Sigmoid colon (tissue), 7 donors: ENCODE data around the gene SMURF2. TPM values are rescaled to one million over a fixed set of nuclear protein-coding genes. Genes with fewer than 3 reads are reported as not detected.

Source experiments
- DNase-seq: peaks from one replicate; pipeline ENCODE4 v3.0.0-alpha.2; 2019
- H3K27ac ChIP-seq, 4 donors: fragments of 200-600 bp; sonication (generic); one replicate each; pipeline ENCODE4 v1.5.1; 2016 to 2019; ENCODE audit warnings: mild to moderate bottlenecking in 1 of 4
- H3K27me3 ChIP-seq, 3 donors: fragments of 200-600 bp; sonication (generic); one replicate each; pipeline ENCODE4 v1.5.1; 2019; ENCODE audit warnings: mild to moderate bottlenecking in 1 of 3
- H3K36me3 ChIP-seq, 4 donors: fragments of 200-600 bp; sonication (generic); one replicate each; pipeline ENCODE4 v1.5.1; 2016 to 2019
- H3K4me1 ChIP-seq, 4 donors: fragments of 200-600 bp; sonication (generic); one replicate each; pipeline ENCODE4 v1.5.1; 2017 to 2019
- H3K4me3 ChIP-seq, 4 donors: fragments of 200-600 bp; sonication (generic); one replicate each; pipeline ENCODE4 v1.5.1; 2017 to 2019; ENCODE audit warnings: mild to moderate bottlenecking in 2 of 4, moderate library complexity in 1 of 4
- H3K9me3 ChIP-seq, 4 donors: fragments of 200-600 bp in 3 of 4; sonication (generic) in 3 of 4; one replicate each; pipeline versions ENCODE4 v1.5.1 to v1.6.1; 2013 to 2019
- CTCF ChIP-seq, 4 experiments: fragments of 450-650 bp in 3 of 4; fragments of 200-600 bp in 1 of 4; IDR thresholded peaks; one replicate each; pipeline ENCODE4 v1.5.1; 2016 to 2019; ENCODE audit warnings: antibody characterized with exemption in 4 of 4, mild to moderate bottlenecking in 3 of 4, moderate library complexity in 2 of 4
- EP300 ChIP-seq, 4 donors: sonication (generic); formaldehyde crosslinking; IDR thresholded peaks; one replicate each; pipeline ENCODE4 v1.6.1; 2017; ENCODE audit warnings: antibody characterized with exemption in 4 of 4
- POLR2A ChIP-seq, 2 donors: fragments of 450-650 bp; IDR thresholded peaks; one replicate each; pipeline ENCODE4 v1.6.1; 2016; ENCODE audit warnings: antibody characterized with exemption in 2 of 2, mild to moderate bottlenecking in 2 of 2, moderate library complexity in 2 of 2
- POLR2AphosphoS5 ChIP-seq, 4 donors: sonication (generic); formaldehyde crosslinking; IDR thresholded peaks; one replicate each; pipeline ENCODE4 v1.6.1; 2017; ENCODE audit warnings: antibody characterized with exemption in 4 of 4
- WGBS, 2 donors: extraction: QIAGEN DNeasy Blood & Tissue Kit; methylation state at CpG; one replicate each; pipeline ENCODE4 v1.1.7; 2013; 5-methylcytosine and 5-hydroxymethylcytosine counted together
- intact Hi-C: fragments of 100-400 bp; cut with DNase I; formaldehyde crosslinking; loops from one replicate; pipeline ENCODE4 v1.15.1; 2023
- polyA plus RNA-seq, 3 donors: library from polyadenylated mRNA; stranded (reverse); fragments of 200-250 nt; gene quantifications; one replicate each; pipeline ENCODE4 v1.2.3, GENCODE V29; 2013
- total RNA-seq, 4 donors: library from RNA; depleted of rRNA; stranded (reverse); fragments of >200 nt; gene quantifications; one replicate each; pipeline ENCODE4 v1.1.0, GENCODE V29; 2016
- donor health status: healthy with polysubstance abuse.
- donor health status: Bipolar disorder and iron deficiency.
- donor health status: healthy.

SMURF2 gene
- total and polyA plus RNA-seq, 7 donors, result 5.8 to 30.2 (median 23.8) TPM

GRCh38 chr17:64634218-64634617, 27.9 kb downstream of the SMURF2 start:
- no peak overlapping the region for H3K4me3 ChIP-seq
- no peak for TF ChIP-seq POLR2AphosphoS5 (IDR thresholded peaks at IDR 0.05)
- no peaks in the 10 kb centered on the region for H3K27me3 ChIP-seq
- WGBS, 2 donors, result 89 to 96% methylated on average over 1 of the region's 1 CpG
- DNase-seq, result no peak
- no peak overlapping the region for H3K27ac ChIP-seq
- H3K36me3 ChIP-seq, result peaks cover 0 to 6% (median 0%) of the 10 kb centered on the region in 4 donors
- intact Hi-C loops, result no loop called here
- H3K9me3 ChIP-seq, result no peaks in the 10 kb centered on the region
- peaks cover 0 to 35% (median 11%) of the 10 kb centered on the region in 4 donors for H3K4me1 ChIP-seq

GRCh38 chr17:64632606-64633005, 29.5 kb downstream of the SMURF2 start:
- Histone ChIP-seq H3K27me3 (no peaks in the 10 kb centered on the region), H3K36me3 (no peaks in the 10 kb centered on the region), H3K4me1 (peaks cover 0 to 45% (median 15%) of the 10 kb centered on the region in 4 donors), H3K27ac (no peak overlapping the region), H3K9me3 (no peaks in the 10 kb centered on the region), H3K4me3 (no peak overlapping the region)
- TF ChIP-seq POLR2AphosphoS5 (IDR thresholded peaks at IDR 0.05) (no peak), POLR2A (IDR thresholded peaks at IDR 0.05) (no peak), CTCF (IDR thresholded peaks at IDR 0.05) (no peak), EP300 (IDR thresholded peaks at IDR 0.05) (no peak)
- DNase-seq, result no peak
- WGBS, 2 donors, result 82 to 84% methylated on average over 2 of the region's 2 CpGs
- intact Hi-C loops, result no loop called here

- Histone ChIP-seq H3K27me3 (no peaks in the 10 kb centered on the region), H3K27ac (no peak overlapping the region), H3K4me1 (peaks cover 0 to 45% (median 17%) of the 10 kb centered on the region in 4 donors), H3K36me3 (no peaks in the 10 kb centered on the region), H3K4me3 (no peak overlapping the region), H3K9me3 (no peaks in the 10 kb centered on the region)
- TF ChIP-seq CTCF (IDR thresholded peaks at IDR 0.05) (no peak), EP300 (IDR thresholded peaks at IDR 0.05) (no peak), POLR2A (IDR thresholded peaks at IDR 0.05) (no peak), POLR2AphosphoS5 (IDR thresholded peaks at IDR 0.05) (no peak)
- 69 to 70% methylated on average over 3 of the region's 3 CpGs for WGBS, 2 donors
- no peak for DNase-seq
- intact Hi-C loops, result no loop called here
Measured at GRCh38 chr17:64632194-64632593, 29.9 kb downstream of the SMURF2 start.

GRCh38 chr17:64630309-64631223, 31.5 kb downstream of the SMURF2 start:
- H3K27ac ChIP-seq, result no peak overlapping the region

More at GRCh38 chr17:64630309-64631223, 31.5 kb downstream of the SMURF2 start:
- 93% methylated on average over 6 of the region's 6 CpGs for WGBS, 2 donors
- Histone ChIP-seq H3K36me3 (no peaks in the 10 kb centered on the region), H3K4me1 (peaks cover 0 to 37% (median 17%) of the 10 kb centered on the region in 4 donors), H3K9me3 (no peaks in the 10 kb centered on the region), H3K27me3 (no peaks in the 10 kb centered on the region), H3K4me3 (no peak overlapping the region)
- intact Hi-C loops, result no loop called here
- TF ChIP-seq CTCF (IDR thresholded peaks at IDR 0.05), result no peak
- TF ChIP-seq EP300 (IDR thresholded peaks at IDR 0.05), result no peak
- no peak for TF ChIP-seq POLR2A (IDR thresholded peaks at IDR 0.05)
- no peak for TF ChIP-seq POLR2AphosphoS5 (IDR thresholded peaks at IDR 0.05)
- no peak for DNase-seq
